HG03571 (cell line): Measurements from ENCODE around the gene CARD10.

Experiments used
- ATAC-seq: cut with Tn5 transposase; IDR thresholded peaks from one replicate; pipeline ENCODE4 v1.9.1; 2021; ENCODE audit not compliant: unreplicated experiment

CARD10 gene

DNA sequence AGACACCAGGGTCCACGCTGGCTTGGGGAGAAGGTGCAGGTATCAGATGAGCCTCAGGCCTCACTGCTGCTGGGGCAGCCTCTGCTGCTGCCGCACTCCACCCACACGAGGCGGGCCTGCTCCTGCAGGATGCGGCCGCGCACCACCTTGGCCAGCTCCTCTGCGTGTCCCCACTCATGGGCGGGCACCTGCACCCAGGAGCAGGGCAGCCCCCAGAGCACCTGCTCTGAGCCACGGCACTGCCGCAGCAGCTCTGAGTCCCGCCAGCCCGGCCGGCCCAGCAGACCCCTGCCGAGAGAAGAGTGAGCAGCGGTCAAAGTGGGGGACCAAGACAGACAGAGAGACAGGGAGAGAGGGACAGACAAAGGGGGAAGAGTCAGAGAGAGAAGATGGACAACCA is 28.1 kb downstream of the CARD10 start:
- no peak for ATAC-seq

GRCh38 chr22:37489983-37490382 is 29.2 kb downstream of the CARD10 start:
- ATAC-seq = no peak

- no peak for ATAC-seq
These were observed 30.7 kb downstream of the CARD10 start for GRCh38 chr22:37488337-37489135.

- ATAC-seq = no peak
These were observed 31.6 kb downstream of the CARD10 start for GRCh38 chr22:37487571-37487970.

DNA sequence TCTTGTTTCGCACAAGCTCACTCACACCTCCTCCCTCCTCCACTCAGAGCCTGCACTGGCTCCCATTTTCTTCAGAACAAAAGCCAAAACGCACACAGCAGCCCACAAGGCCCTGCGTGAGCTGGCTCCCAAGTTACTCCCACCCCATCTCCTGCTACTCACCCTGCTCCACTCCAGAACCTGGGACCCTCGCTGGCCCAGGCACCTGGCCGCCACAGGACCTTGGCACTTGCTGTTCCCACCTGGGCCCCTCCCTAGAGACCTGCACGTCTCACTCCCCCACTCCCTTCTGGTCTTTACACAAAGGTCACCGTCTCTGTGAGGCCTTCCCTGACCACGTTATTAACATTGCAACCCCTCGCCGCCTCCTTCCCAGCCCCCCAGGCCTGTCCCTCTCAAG is 32.1 kb downstream of the CARD10 start:
- ATAC-seq = no peak

DNA sequence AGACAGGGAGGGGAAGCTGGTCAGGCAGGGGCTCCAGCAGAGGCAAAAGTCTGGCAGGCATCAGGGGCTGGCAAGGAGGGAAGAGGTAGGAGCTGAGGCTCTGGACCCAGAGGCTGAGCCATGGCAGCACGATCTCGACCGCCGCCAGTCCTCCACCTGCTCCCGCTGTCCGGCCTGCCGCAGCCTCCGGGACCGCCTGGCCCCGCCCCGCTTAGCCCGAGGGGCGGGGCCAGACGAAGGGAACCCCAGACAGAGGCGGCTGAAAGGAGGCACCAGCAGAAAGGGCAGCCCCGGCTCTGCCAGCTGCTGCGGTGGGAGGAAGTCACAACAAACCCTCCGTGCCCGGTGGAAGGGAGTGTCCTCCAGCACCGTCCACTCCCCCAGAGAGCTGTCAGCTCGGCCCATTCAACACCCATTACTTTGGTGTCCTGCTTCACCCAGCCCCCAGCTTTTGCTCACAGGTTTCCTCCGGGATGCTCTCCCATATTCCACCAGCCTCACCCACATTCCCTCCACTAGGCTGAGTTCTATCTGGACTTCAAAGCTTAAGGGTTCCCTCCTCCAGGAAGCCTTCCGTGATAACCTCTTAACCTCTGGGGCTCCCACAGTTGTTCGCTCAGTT is 32.9 kb downstream of the CARD10 start, which contains the start of gene MFNG:
Gene MFNG (minus strand): TSS at position 161 of the 622 bp plus-strand sequence. CDS start 207 bp downstream, outside the sequence.
- peak; percentile 44 for ATAC-seq

DNA sequence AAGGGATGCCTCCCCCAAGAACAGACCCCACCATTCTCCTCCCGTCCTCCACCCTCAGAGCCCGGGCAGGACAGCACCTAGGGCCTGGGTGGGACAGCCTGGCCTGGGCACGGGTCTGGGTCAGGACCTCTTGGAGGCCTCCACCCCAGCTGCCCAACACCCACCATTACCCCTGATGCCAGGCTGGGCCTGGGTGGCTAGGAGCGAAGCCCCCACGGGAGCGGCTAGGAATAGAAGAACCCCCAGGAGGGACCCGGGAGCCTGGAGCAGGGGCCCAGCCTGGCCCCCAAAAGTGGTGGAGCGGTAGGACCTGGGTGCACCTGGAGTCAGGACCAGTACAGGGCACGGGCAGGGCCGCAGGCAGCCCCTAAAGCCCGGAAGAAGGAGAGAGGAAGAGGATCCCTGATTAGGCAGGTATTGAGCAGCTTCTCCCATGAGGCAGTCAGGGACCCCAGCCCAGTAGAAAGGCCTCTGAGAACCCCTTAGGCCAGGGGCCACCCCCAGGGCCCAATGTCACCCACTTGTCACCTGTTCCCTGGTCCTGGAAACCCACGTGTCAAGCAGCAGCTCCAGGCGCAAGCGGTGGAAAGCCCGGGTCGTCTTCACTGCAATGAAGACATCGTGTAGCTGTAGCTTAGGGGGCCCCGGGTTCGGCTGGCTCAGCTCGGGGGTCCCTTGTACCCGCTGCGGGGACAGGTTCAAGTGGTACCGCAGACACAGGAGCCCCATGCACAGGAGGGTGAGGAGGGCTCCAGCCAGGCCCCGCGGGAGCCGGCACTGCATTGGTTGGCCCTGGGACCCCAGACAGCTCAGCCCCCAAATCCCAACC is 33.6 kb downstream of the CARD10 start:
- no peak for ATAC-seq

- no peak for ATAC-seq
These were observed 34.5 kb downstream of the CARD10 start for GRCh38 chr22:37484480-37485394.

- no peak for ATAC-seq
These were observed 36.2 kb downstream of the CARD10 start for GRCh38 chr22:37483050-37483449.

DNA sequence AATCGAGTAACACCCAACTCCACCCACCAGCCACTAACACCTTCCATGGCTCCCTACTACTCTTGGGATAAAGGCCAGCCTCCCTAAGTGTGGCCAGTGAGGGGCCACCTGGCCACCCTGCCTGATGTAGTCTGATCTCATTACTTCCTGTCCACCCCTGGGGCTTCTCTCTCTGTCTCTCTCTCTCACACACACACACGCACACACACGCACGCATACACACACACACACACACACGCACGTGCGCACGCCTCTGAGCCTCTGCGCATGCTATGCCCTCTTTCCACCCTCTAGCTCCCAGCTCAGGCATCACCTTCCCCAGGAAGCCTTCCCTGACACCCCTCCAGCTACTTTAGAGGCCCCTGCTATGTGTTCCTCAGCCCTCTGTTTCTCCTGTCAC is 37.0 kb downstream of the CARD10 start:
- ATAC-seq = no peak

DNA sequence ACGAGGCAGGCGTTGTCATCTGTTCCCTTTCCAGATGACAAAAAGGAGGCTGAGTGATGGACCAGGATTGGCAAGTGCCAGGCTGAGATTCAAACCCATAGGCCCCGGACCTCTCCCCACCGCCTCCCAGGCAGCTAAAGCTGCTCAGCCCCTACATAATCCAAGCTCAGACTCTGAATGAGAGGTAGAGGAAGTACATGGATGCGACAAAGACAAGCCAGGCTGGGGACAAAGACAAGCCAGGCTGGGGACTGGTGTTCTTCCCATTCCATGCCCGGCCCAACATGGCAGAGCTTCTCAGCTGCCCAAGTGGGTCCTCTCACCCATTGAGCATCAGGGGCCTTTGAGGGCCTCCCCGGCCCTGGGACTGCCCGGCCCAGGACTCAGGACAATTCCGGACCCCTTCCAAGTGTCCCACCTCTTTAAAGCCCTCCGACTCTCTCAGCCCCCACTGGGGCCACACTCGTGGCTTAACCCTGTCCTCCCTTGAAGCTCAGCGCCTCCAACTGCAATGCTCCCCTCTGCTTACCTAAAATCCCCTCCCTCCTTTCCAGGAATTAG is 37.8 kb downstream of the CARD10 start:
- ATAC-seq = no peak

- no peak for ATAC-seq
These were observed 38.5 kb downstream of the CARD10 start for GRCh38 chr22:37480387-37481346.

DNA sequence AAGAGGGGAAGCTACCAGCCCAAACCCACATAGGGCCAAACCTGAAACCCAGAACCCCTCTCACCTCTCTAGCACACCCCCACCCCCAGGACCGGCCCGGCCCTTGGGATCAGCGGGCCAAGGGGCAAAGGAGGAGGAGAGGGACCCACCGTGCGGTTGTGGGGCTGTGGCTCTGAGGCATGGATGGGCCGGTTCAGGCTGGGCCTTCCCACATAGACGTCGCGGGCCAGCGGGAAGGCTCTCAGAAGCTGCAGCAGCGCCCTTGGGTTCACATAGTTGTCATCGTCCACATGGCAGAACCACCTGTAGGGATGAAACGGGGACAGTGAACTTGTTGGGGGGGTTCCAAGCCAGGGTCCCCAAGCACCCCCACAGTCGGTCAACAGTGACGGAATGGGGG is 40.0 kb downstream of the CARD10 start:
- ATAC-seq = no peak

GRCh38 chr22:37476389-37477329 is 42.6 kb downstream of the CARD10 start:
- no peak for ATAC-seq

GRCh38 chr22:37474447-37475090 is 44.6 kb downstream of the CARD10 start:
- ATAC-seq = no peak

DNA sequence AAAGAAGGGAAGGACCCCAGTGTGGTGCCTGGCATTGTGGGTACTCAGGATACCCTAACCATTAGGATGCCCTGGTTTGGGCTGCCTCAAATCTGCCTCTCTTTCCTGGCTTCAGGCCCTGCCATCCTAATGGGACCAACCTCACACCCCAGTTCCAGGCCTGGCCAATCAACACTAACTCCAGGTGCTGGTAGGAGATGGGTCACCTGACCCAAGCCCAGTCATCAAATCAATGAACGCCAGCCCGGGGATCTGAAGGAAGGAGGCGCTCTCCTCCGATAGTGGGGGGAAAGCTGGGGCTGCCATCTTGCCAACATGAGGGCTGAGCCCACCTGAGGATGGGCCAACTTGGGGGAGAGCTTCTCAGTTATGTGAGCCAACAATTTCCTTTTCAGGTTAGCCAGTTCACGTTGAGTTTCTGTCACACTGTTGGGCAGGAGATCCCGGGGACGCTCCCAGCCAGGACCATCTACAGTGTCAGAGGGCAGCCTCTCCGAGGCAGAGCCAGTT is 45.7 kb downstream of the CARD10 start:
- no peak for ATAC-seq

GRCh38 chr22:37472418-37473006 is 46.7 kb downstream of the CARD10 start:
- no peak for ATAC-seq
